Fibroblast of lung (primary cell): ENCODE measurements around the gene POLR2C. TPM values are rescaled to one million over a fixed set of nuclear protein-coding genes. Genes with fewer than 3 reads are reported as not detected.

Source experiments
- DNase-seq, 2 donors: peaks; one replicate each; pipeline versions ENCODE4 v3.0.0 to v3.0.0-alpha.2; 2010; ENCODE audit warnings: low read depth in 2 of 2
- H2AFZ ChIP-seq: 2 replicates; pipeline ENCODE4 v1.5.1; 2012; ENCODE audit warnings: low read length, control low read depth, inconsistent platforms
- H3K27ac ChIP-seq: 2 replicates; pipeline ENCODE4 v1.5.1; 2011; ENCODE audit warnings: low read length, control low read depth; ENCODE audit not compliant: insufficient read depth
- H3K27me3 ChIP-seq: 2 replicates; pipeline ENCODE4 v1.5.1; 2011; ENCODE audit warnings: mild to moderate bottlenecking, low read length; ENCODE audit not compliant: control insufficient read depth, insufficient read depth
- H3K36me3 ChIP-seq: 2 replicates; pipeline ENCODE4 v1.5.1; 2011; ENCODE audit warnings: low read length; ENCODE audit not compliant: control insufficient read depth, insufficient read depth
- H3K4me1 ChIP-seq: 2 replicates; pipeline ENCODE4 v1.5.1; 2011; ENCODE audit warnings: low read length; ENCODE audit not compliant: control insufficient read depth, insufficient read depth; ENCODE audit errors: extremely low read depth
- H3K4me2 ChIP-seq: 2 replicates; pipeline ENCODE4 v1.5.1; 2011; ENCODE audit warnings: low read length, control low read depth; ENCODE audit not compliant: insufficient read depth; ENCODE audit errors: extremely low read depth
- H3K4me3 ChIP-seq, 4 experiments: fragments of 200-600 bp in 1 of 4; sonication (generic) in 1 of 4; replicated peaks in 1 of 4; 2 replicates each; pipeline ENCODE4 v1.5.1; 2011 to 2016; ENCODE audit warnings: low read length in 4 of 4, low read depth in 3 of 4, mild to moderate bottlenecking in 3 of 4, control low read depth in 2 of 4, inconsistent platforms in 1 of 4, mixed read lengths in 1 of 4; ENCODE audit not compliant: insufficient read depth in 1 of 4; ENCODE audit errors: control extremely low read depth in 1 of 4
- H3K79me2 ChIP-seq: 2 replicates; pipeline ENCODE4 v1.5.1; 2012; ENCODE audit warnings: mild to moderate bottlenecking, low read length, inconsistent platforms; ENCODE audit not compliant: control insufficient read depth, insufficient read depth
- H3K9ac ChIP-seq: 2 replicates; pipeline ENCODE4 v1.5.1; 2011; ENCODE audit warnings: mild to moderate bottlenecking, low read length, control low read depth; ENCODE audit not compliant: insufficient read depth
- H3K9me3 ChIP-seq: 2 replicates; pipeline ENCODE4 v1.5.1; 2012; ENCODE audit warnings: low read depth, low read length; ENCODE audit not compliant: control insufficient read depth, insufficient read depth
- H4K20me1 ChIP-seq: 2 replicates; pipeline ENCODE4 v1.5.1; 2011; ENCODE audit warnings: low read length; ENCODE audit not compliant: control insufficient read depth, insufficient read depth; ENCODE audit errors: extremely low read depth
- EZH2 ChIP-seq: IDR thresholded peaks from 2 replicates; pipeline ENCODE4 v1.5.1; 2012; ENCODE audit warnings: low read length, control low read depth, mild to moderate bottlenecking; ENCODE audit errors: missing control alignments
- polyA plus RNA-seq, 2 donors: library from polyadenylated mRNA; depleted of rRNA in 1 of 2; stranded (reverse) in 1 of 2; unstranded in 1 of 2; fragments of >200 nt; gene quantifications; 2 replicates each; pipeline ENCODE4 v1.2.1, GENCODE V29; 2011 to 2012; ENCODE audit warnings: missing spikeins in 1 of 2
- total RNA-seq: library from RNA; depleted of rRNA; stranded (reverse); fragments of >200 nt; gene quantifications from 2 replicates; pipeline ENCODE4 v1.2.1, GENCODE V29; 2014
- TF ChIP-seq, protein P1 (sequence below), 2 donors: IDR thresholded peaks in 1 of 2; conservative IDR thresholded peaks in 1 of 2; 1 replicate in 1 of 2; 2 replicates in 1 of 2; pipeline ENCODE4 v1.5.1; 2011 to 2012; ENCODE audit warnings: low read length in 2 of 2, control low read depth in 1 of 2, inconsistent platforms in 1 of 2, low read depth in 1 of 2, mild to moderate bottlenecking in 1 of 2

POLR2C gene
- total and polyA plus RNA-seq, 2 donors (not counting 1 experiment from before 2014, with no cell fraction given) = 84.0 to 106 TPM

DNA sequence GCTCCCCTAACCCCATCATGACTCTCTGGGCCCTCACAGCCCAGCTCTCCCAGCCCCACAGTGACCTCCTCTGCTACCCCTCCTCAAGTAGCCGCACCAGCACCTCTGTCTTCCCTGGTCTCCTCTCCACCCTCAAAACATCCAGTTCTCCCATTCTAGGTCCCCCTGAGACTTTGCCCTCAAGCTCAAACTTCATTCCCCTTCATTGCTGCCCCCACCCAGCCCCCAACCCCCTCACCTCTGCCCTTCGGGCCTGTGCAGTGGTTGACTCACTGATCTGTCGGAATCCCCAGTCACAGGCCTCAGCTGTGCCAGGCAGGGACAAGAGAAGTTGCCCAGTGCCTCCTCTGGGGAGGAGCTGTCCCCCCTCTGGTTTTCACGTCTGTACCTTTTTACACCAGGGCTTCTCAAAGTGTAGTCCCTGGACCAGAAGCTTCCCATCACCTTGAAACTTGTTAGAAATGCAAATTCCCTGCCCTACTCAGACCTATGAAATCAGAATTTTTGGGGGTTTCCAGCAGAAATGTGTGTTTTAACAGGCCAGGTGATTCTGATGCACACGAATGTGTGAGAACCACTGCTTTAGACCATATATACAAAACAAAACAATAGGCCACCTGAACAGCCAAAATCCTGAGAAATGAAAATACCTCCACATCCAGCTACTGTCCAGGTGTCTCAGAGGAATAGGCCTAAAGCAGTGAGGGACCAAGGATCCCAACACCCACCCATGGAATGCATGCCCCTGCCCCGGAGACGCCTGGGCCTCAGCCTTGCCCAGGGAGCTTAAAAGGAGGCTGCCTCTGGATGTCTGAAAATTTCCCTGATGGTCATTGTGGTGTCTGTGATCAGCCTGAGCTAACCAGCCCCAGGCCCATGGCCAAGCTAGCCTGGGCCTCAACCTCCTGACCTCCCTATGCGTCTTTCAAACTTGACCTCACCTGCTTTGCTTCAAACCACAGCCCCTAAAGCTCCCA lies 24.7 kb downstream of the POLR2C start:
- H3K4me3 ChIP-seq = peak overlapping the region in 2 of 4 experiments; percentile 14 to 71
- H3K4me1 ChIP-seq = no peaks in the 10 kb centered on the region
- DNase-seq = no peak
- no peaks in the 10 kb centered on the region for H3K79me2 ChIP-seq
- peak overlapping the region; percentile 93 for H2AFZ ChIP-seq
- H3K9me3 ChIP-seq = no peaks in the 10 kb centered on the region
- H3K9ac ChIP-seq = no peak overlapping the region
- no peaks in the 10 kb centered on the region for H3K36me3 ChIP-seq
- no peaks in the 10 kb centered on the region for H3K27me3 ChIP-seq
- H3K4me2 ChIP-seq = no peak overlapping the region
- TF ChIP-seq, protein P1, sequence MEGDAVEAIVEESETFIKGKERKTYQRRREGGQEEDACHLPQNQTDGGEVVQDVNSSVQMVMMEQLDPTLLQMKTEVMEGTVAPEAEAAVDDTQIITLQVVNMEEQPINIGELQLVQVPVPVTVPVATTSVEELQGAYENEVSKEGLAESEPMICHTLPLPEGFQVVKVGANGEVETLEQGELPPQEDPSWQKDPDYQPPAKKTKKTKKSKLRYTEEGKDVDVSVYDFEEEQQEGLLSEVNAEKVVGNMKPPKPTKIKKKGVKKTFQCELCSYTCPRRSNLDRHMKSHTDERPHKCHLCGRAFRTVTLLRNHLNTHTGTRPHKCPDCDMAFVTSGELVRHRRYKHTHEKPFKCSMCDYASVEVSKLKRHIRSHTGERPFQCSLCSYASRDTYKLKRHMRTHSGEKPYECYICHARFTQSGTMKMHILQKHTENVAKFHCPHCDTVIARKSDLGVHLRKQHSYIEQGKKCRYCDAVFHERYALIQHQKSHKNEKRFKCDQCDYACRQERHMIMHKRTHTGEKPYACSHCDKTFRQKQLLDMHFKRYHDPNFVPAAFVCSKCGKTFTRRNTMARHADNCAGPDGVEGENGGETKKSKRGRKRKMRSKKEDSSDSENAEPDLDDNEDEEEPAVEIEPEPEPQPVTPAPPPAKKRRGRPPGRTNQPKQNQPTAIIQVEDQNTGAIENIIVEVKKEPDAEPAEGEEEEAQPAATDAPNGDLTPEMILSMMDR (conservative IDR thresholded peaks at IDR 0.05 in 1 of 2, IDR thresholded peaks at IDR 0.05 in 1 of 2; ENCODE audit: low read depth in 1 of 2, low read length in 2 of 2) = no peak
- TF ChIP-seq EZH2 = no peak
- H3K27ac ChIP-seq = no peak overlapping the region
- H4K20me1 ChIP-seq = no peaks in the 10 kb centered on the region

DNA sequence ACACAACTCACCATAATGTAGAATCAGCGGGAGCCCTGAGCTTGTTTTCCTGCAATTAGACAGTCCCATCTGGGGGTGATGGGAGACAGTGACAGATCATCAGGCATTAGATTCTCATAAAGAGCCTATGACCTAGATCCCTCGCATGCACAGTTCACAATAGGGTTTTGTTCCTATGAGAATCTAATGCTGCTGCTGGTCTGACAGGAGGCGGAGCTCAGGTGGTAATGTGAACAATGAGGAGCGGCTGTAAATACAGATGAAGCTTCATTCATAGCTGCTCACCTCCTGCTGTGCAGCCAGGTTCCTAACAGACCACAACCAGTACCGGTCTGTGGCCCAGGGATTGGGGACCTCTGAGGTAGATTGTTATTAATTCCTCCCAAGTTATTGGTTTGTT lies 26.8 kb downstream of the POLR2C start:
- H3K27ac ChIP-seq = no peak overlapping the region

DNA sequence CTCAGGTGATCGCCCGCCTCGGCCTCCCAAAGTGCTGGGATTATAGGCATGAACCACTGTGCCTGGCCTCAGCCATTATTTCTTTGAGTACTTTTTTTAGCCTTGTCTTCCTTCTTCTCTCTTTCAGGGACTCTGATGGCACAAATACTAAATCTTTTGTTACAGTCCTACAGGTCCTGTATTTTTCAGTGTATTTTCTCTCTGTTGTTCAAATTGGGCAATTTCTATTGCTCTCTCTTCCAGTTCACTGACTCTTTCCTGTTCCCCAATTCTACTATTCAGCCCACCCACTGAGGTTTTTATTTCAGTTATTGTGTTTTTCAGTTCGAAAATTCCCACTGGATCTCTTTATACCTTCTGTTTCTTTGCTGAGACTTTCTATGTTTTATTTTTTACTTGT lies 31.3 kb downstream of the POLR2C start:
- no peaks in the 10 kb centered on the region for H3K4me1 ChIP-seq
- H2AFZ ChIP-seq = no peak overlapping the region
- no peak overlapping the region for H3K4me3 ChIP-seq
- H3K36me3 ChIP-seq = no peaks in the 10 kb centered on the region
- no peak overlapping the region for H3K27ac ChIP-seq
- no peaks in the 10 kb centered on the region for H4K20me1 ChIP-seq
- peaks cover 11% of the 10 kb centered on the region for H3K27me3 ChIP-seq
- H3K79me2 ChIP-seq = no peaks in the 10 kb centered on the region
- no peak overlapping the region for H3K9ac ChIP-seq
- H3K9me3 ChIP-seq = no peaks in the 10 kb centered on the region
- DNase-seq = no peak
- no peak overlapping the region for H3K4me2 ChIP-seq
- TF ChIP-seq, protein P1 (conservative IDR thresholded peaks at IDR 0.05 in 1 of 2, IDR thresholded peaks at IDR 0.05 in 1 of 2; ENCODE audit: low read depth in 1 of 2, low read length in 2 of 2) = no peak
- TF ChIP-seq EZH2 = no peak

More for the DNA sequence above, 26.8 kb downstream of the POLR2C start:
- no peaks in the 10 kb centered on the region for H4K20me1 ChIP-seq
- H3K9me3 ChIP-seq = no peaks in the 10 kb centered on the region
- H3K79me2 ChIP-seq = no peaks in the 10 kb centered on the region
- no peak overlapping the region for H3K4me3 ChIP-seq
- H2AFZ ChIP-seq = no peak overlapping the region
- H3K4me1 ChIP-seq = no peaks in the 10 kb centered on the region
- no peak for DNase-seq
- no peaks in the 10 kb centered on the region for H3K27me3 ChIP-seq
- TF ChIP-seq, protein P1 (conservative IDR thresholded peaks at IDR 0.05 in 1 of 2, IDR thresholded peaks at IDR 0.05 in 1 of 2; ENCODE audit: low read depth in 1 of 2, low read length in 2 of 2) = no peak
- TF ChIP-seq EZH2 = no peak
- no peak overlapping the region for H3K9ac ChIP-seq
- H3K36me3 ChIP-seq = no peaks in the 10 kb centered on the region
- H3K4me2 ChIP-seq = no peak overlapping the region
